Astrocyte of the spinal cord (primary cell): ENCODE data around the gene DAP3.
"Not testable (repeated sequence)": the region's sequence is repeated elsewhere in the genome, so short reads cannot be mapped to it uniquely, and the experiment has no call there.

ENCODE experiments used
- DNase-seq: peaks from one replicate; pipeline ENCODE4 v3.0.0; 2011; ENCODE audit warnings: low read depth, low spot score
- H3K4me3 ChIP-seq: 2 replicates; pipeline ENCODE4 v1.5.1; 2011; ENCODE audit warnings: low read depth, mild to moderate bottlenecking, low read length, moderate library complexity
- CTCF ChIP-seq: IDR thresholded peaks from 2 replicates; pipeline ENCODE4 v1.5.1; 2012; ENCODE audit warnings: low read depth, mild to moderate bottlenecking, low read length, inconsistent platforms
- in situ Hi-C: cut with HindIII; loops from 2 replicates; pipeline ENCODE4 v1.10.0; 2017; ENCODE audit warnings: low sequenced_read_pairs

The DAP3 gene

GRCh38 chr1:155713075-155713474 is 24.2 kb downstream of the DAP3 start:
- no peak for DNase-seq
- no peak overlapping the region for H3K4me3 ChIP-seq
- in situ Hi-C loops: no loop called here
- no peak for TF ChIP-seq CTCF

- H3K4me3 ChIP-seq, in situ Hi-C loops, DNase-seq: not testable (repeated sequence)
Measured at GRCh38 chr1:155715056-155715455, 26.2 kb downstream of the DAP3 start.

GRCh38 chr1:155715777-155716176 is 26.9 kb downstream of the DAP3 start:
- no peak for TF ChIP-seq CTCF
- in situ Hi-C loops: no loop called here
- H3K4me3 ChIP-seq: no peak overlapping the region
- DNase-seq: no peak

GRCh38 chr1:155717041-155717440 is 28.1 kb downstream of the DAP3 start:
- in situ Hi-C loops: no loop called here
- no peak for DNase-seq
- no peak for TF ChIP-seq CTCF
- no peak overlapping the region for H3K4me3 ChIP-seq

- in situ Hi-C loops, DNase-seq, H3K4me3 ChIP-seq: not testable (repeated sequence)
Measured at GRCh38 chr1:155718524-155719115, 29.7 kb downstream of the DAP3 start.

GRCh38 chr1:155719703-155720102 is 30.8 kb downstream of the DAP3 start:
- TF ChIP-seq CTCF: no peak
- H3K4me3 ChIP-seq: no peak overlapping the region
- no peak for DNase-seq
- in situ Hi-C loops: no loop called here

- no peak overlapping the region for H3K4me3 ChIP-seq
- DNase-seq: no peak
- in situ Hi-C loops: no loop called here
- no peak for TF ChIP-seq CTCF
Measured at GRCh38 chr1:155725142-155725541, 36.3 kb downstream of the DAP3 start.
